H1 (cell line): Measurements from ENCODE around the gene RBMS1. TPM values are rescaled to one million over a fixed set of nuclear protein-coding genes. Genes with fewer than 3 reads are reported as not detected.
"Not testable (repeated sequence)": the region's sequence is repeated elsewhere in the genome, so short reads cannot be mapped to it uniquely, and the experiment has no call there.

Experiments used
- CTCF ChIA-PET: fragments of 300-600 bp; sonication (Branson Sonifier 250); formaldehyde crosslinking; loops from one replicate; lab custom pipeline; 2021; ENCODE audit not compliant: partially characterized antibody; lab: Charles Lee
- POLR2A ChIA-PET: fragments of 300-600 bp; sonication (Branson Sonifier 250); formaldehyde crosslinking; loops from one replicate; lab custom pipeline; 2021; ENCODE audit warnings: inconsistent platforms; ENCODE audit not compliant: partially characterized antibody; lab: Charles Lee
- DNase-seq, 2 experiments: peaks; one replicate each; pipeline versions ENCODE4 v3.0.0 to v3.0.0-alpha.2; 2010 to 2022; ENCODE audit warnings: low spot score in 2 of 2, low read depth in 1 of 2, mixed read lengths in 1 of 2
- FAIRE-seq: peaks from 2 replicates; lab custom pipeline; 2011; peaks lifted over from hg19 to GRCh38; lab: Jason Lieb, UNC
- H2AFZ ChIP-seq: 2 replicates; pipeline ENCODE4 v1.8.1; 2012; ENCODE audit warnings: low read length, inconsistent platforms
- H2AK5ac ChIP-seq: 2 replicates; pipeline ENCODE4 v1.6.1; 2013; ENCODE audit warnings: low read depth, low read length
- H2BK120ac ChIP-seq: replicated peaks from 2 replicates; pipeline ENCODE3; 2013; ENCODE audit warnings: low read depth, low read length, inconsistent platforms
- H2BK12ac ChIP-seq: 2 replicates; pipeline ENCODE4 v1.6.1; 2013; ENCODE audit warnings: low read depth, low read length
- H2BK15ac ChIP-seq: 2 replicates; pipeline ENCODE4 v1.6.1; 2013; ENCODE audit warnings: low read length
- H2BK20ac ChIP-seq: 2 replicates; pipeline ENCODE4 v1.6.1; 2013; ENCODE audit warnings: low read length
- H2BK5ac ChIP-seq: 2 replicates; pipeline ENCODE4 v1.6.1; 2013; ENCODE audit warnings: low read depth, low read length
- H3K14ac ChIP-seq: 2 replicates; pipeline ENCODE4 v1.6.1; 2013; ENCODE audit warnings: inconsistent platforms; ENCODE audit not compliant: insufficient read length
- H3K18ac ChIP-seq: 2 replicates; pipeline ENCODE4 v1.6.1; 2013; ENCODE audit warnings: low read length; ENCODE audit errors: extremely low read depth
- H3K23ac ChIP-seq: 2 replicates; pipeline ENCODE4 v1.6.1; 2013; ENCODE audit warnings: inconsistent platforms; ENCODE audit not compliant: insufficient read length
- H3K23me2 ChIP-seq: 2 replicates; pipeline ENCODE4 v1.6.1; 2013; ENCODE audit warnings: low read depth, low read length
- H3K27ac ChIP-seq: 2 replicates; pipeline ENCODE4 v1.6.1; 2011; ENCODE audit warnings: low read depth, low read length, inconsistent platforms
- H3K27me3 ChIP-seq, 4 experiments: replicated peaks in 1 of 4; 1 replicate in 1 of 4; 2 replicates in 3 of 4; pipeline versions ENCODE4 v1.6.1 to v1.8.1; 2011 to 2013; ENCODE audit warnings: low read length in 3 of 4, mild to moderate bottlenecking in 3 of 4, inconsistent platforms in 2 of 4, mixed read lengths in 2 of 4, moderate library complexity in 1 of 4; ENCODE audit not compliant: control insufficient read depth in 3 of 4, insufficient read depth in 3 of 4; ENCODE audit errors: extremely low read depth in 1 of 4
- H3K36me3 ChIP-seq, 4 experiments: 2 replicates each; pipeline versions ENCODE4 v1.6.1 to v1.8.1; 2011 to 2013; ENCODE audit warnings: mild to moderate bottlenecking in 4 of 4, low read length in 3 of 4, moderate library complexity in 2 of 4, control low read depth in 1 of 4, inconsistent platforms in 1 of 4; ENCODE audit not compliant: insufficient read depth in 4 of 4, control insufficient read depth in 2 of 4
- H3K4ac ChIP-seq: replicated peaks from 2 replicates; pipeline ENCODE3; 2013; ENCODE audit warnings: low read length, low read depth, mixed read lengths, inconsistent platforms; ENCODE audit not compliant: insufficient read length
- H3K4me1 ChIP-seq, 4 experiments: replicated peaks in 1 of 4; 1 replicate in 1 of 4; 2 replicates in 3 of 4; pipeline versions ENCODE4 v1.6.1 to v1.8.1; 2011 to 2013; ENCODE audit warnings: low read length in 3 of 4, inconsistent platforms in 2 of 4, mixed read lengths in 1 of 4; ENCODE audit not compliant: insufficient read depth in 4 of 4, control insufficient read depth in 3 of 4
- H3K4me2 ChIP-seq, 2 experiments: 2 replicates each; pipeline versions ENCODE4 v1.6.1 to v1.8.1; 2011 to 2013; ENCODE audit warnings: low read depth in 2 of 2, low read length in 2 of 2, control low read depth in 1 of 2, inconsistent platforms in 1 of 2, mild to moderate bottlenecking in 1 of 2; ENCODE audit not compliant: insufficient read depth in 1 of 2
- H3K4me3 ChIP-seq, 4 experiments: fragments of 200-600, 300-600 bp in 1 of 4; sonication (generic), shearing (Covaris generic), sonication (Bioruptor Twin) in 1 of 4; 2 replicates each; pipeline versions ENCODE4 v1.5.1 to v1.8.1; 2011 to 2016; ENCODE audit warnings: low read length in 4 of 4, low read depth in 3 of 4, control low read depth in 2 of 4, inconsistent platforms in 2 of 4, mild to moderate bottlenecking in 2 of 4, mixed read lengths in 1 of 4, moderate library complexity in 1 of 4; ENCODE audit not compliant: insufficient read depth in 2 of 4; ENCODE audit errors: extremely low read depth in 1 of 4
- H3K56ac ChIP-seq: replicated peaks from 2 replicates; pipeline ENCODE3; 2013; ENCODE audit warnings: low read depth, mild to moderate bottlenecking, mixed read lengths, low read length, inconsistent platforms; ENCODE audit not compliant: insufficient read length
- H3K79me1 ChIP-seq: 2 replicates; pipeline ENCODE4 v1.6.1; 2013; ENCODE audit warnings: low read depth, low read length, control low read depth
- H3K79me2 ChIP-seq, 2 experiments: 2 replicates each; pipeline versions ENCODE4 v1.6.1 to v1.8.1; 2012 to 2013; ENCODE audit warnings: low read length in 2 of 2, mild to moderate bottlenecking in 2 of 2, inconsistent platforms in 1 of 2; ENCODE audit not compliant: insufficient read depth in 2 of 2, control insufficient read depth in 1 of 2
- H3K9ac ChIP-seq, 4 experiments: replicated peaks in 1 of 4; 1 replicate in 1 of 4; 2 replicates in 3 of 4; pipeline versions ENCODE4 v1.6.1 to v1.8.1; 2011 to 2013; ENCODE audit warnings: low read depth in 3 of 4, low read length in 3 of 4, control low read depth in 2 of 4, mild to moderate bottlenecking in 2 of 4, moderate library complexity in 2 of 4, inconsistent platforms in 1 of 4; ENCODE audit errors: extremely low read depth in 1 of 4
- H3K9me3 ChIP-seq, 2 experiments: 2 replicates each; pipeline versions ENCODE4 v1.6.1 to v1.8.1; 2012 to 2013; ENCODE audit warnings: mild to moderate bottlenecking in 2 of 2, moderate library complexity in 2 of 2, control low read depth in 1 of 2, inconsistent platforms in 1 of 2, low read depth in 1 of 2, low read length in 1 of 2, mixed read lengths in 1 of 2; ENCODE audit not compliant: insufficient read depth in 2 of 2
- H4K20me1 ChIP-seq, 2 experiments: replicated peaks in 1 of 2; 2 replicates each; pipeline versions ENCODE3 to v1.8.1; 2011 to 2013; ENCODE audit warnings: inconsistent platforms in 2 of 2, low read length in 2 of 2, mild to moderate bottlenecking in 1 of 2; ENCODE audit not compliant: insufficient read depth in 2 of 2, control insufficient read depth in 1 of 2
- H4K5ac ChIP-seq: 2 replicates; pipeline ENCODE4 v1.6.1; 2013; ENCODE audit warnings: low read length, low read depth, mixed read lengths, inconsistent platforms; ENCODE audit not compliant: insufficient read length
- H4K8ac ChIP-seq: 2 replicates; pipeline ENCODE4 v1.8.0; 2013; ENCODE audit warnings: mild to moderate bottlenecking, moderate library complexity, low read length, inconsistent platforms; ENCODE audit not compliant: insufficient read depth; ENCODE audit errors: extremely low read depth
- H4K91ac ChIP-seq: replicated peaks from 2 replicates; pipeline ENCODE3; 2013; ENCODE audit warnings: low read length, mixed read lengths, inconsistent platforms; ENCODE audit not compliant: insufficient read length
- WGBS, 2 experiments: shearing (Covaris generic) in 1 of 2; methylation state at CpG; one replicate each; pipeline versions ENCODE4 v1.1.6 to v1.1.7; 2013 to 2015; ENCODE audit warnings: low lambda C conversion rate in 2 of 2, mixed read lengths in 2 of 2, inconsistent platforms in 1 of 2, low coverage in 1 of 2, missing lambda C conversion rate in 1 of 2; ENCODE audit not compliant: insufficient replicate concordance in 2 of 2, insufficient coverage in 1 of 2, insufficient read length in 1 of 2; ENCODE audit errors: extremely low coverage in 1 of 2, missing lambda C conversion rate in 1 of 2; 5-methylcytosine and 5-hydroxymethylcytosine counted together
- polyA plus RNA-seq, 7 experiments: library from polyadenylated mRNA; depleted of rRNA in 3 of 7; stranded (reverse) in 5 of 7; unstranded in 2 of 7; fragments of >200 nt in 5 of 7; fragments of 200-250 nt in 2 of 7; gene quantifications; 1 replicate in 5 of 7; 2 replicates in 1 of 7; 4 replicates in 1 of 7; pipeline versions ENCODE4 v1.2.1 to v1.2.3, GENCODE V29; 2011 to 2013; ENCODE audit warnings: missing spikeins in 2 of 7, mixed read lengths in 2 of 7
- total RNA-seq: library from RNA; stranded (reverse); fragmentation: NEBNext Ultra II Directional; extraction: Animal tissue kit (Norgen Biotek cat#: 25700); gene quantifications from 2 replicates; pipeline ENCODE4 v1.2.1, GENCODE V29; 2021

Gene RBMS1
- total and polyA plus RNA-seq, 2 of the 8 experiments (the other 6 are each of a cell fraction or from before 2014, with no cell fraction given) = 53.7 to 60.0 TPM

GRCh38 chr2:160367139-160367538 is 126.5 kb downstream of the RBMS1 start:
- H3K9me3 ChIP-seq, H4K8ac ChIP-seq, DNase-seq, H2AFZ ChIP-seq, H3K18ac ChIP-seq, H3K56ac ChIP-seq, H3K9ac ChIP-seq, H2BK12ac ChIP-seq, H3K79me1 ChIP-seq, H4K20me1 ChIP-seq, H4K5ac ChIP-seq, H2AK5ac ChIP-seq, H2BK15ac ChIP-seq, H3K36me3 ChIP-seq, H2BK20ac ChIP-seq, H3K4me2 ChIP-seq, H3K27ac ChIP-seq, H3K23me2 ChIP-seq, H2BK5ac ChIP-seq, H3K23ac ChIP-seq, H3K27me3 ChIP-seq, H3K4me3 ChIP-seq, H4K91ac ChIP-seq, H3K14ac ChIP-seq, POLR2A ChIA-PET, H2BK120ac ChIP-seq, H3K4ac ChIP-seq: not testable (repeated sequence)
- WGBS, 2 experiments = 76% methylated on average over 4 of the region's 4 CpGs; no CpG with 5 or more reads in 1 of the 2 experiments
- Histone ChIP-seq H3K4me1 (peaks cover 5 to 14% (median 10%) of the 10 kb centered on the region in 4 experiments; a peak in 5 of 7 replicates), H3K79me2 (peaks cover 4 to 52% of the 10 kb centered on the region in 2 experiments; a peak in 3 of 4 replicates)
- CTCF ChIA-PET = interaction anchor here (1.1 to 2.4 kb wide), 3 partner anchors 18 to 43 kb away, joined by 3 to 5 read pairs (median 4); no protein-coding TSS in a partner anchor
- FAIRE-seq = peak; percentile 42
